SK-N-SH treated with all-trans-retinoic acid at 6 μM for 48 hours (cell line): ENCODE results near the gene CHD1L.

Experiments
- ARNTL ChIP-seq: fragments of 450-650 bp; formaldehyde crosslinking; IDR thresholded peaks from 2 replicates; pipeline ENCODE4 v1.5.0; 2020; ENCODE audit warnings: low read depth, mild to moderate bottlenecking, moderate library complexity, borderline replicate concordance
- ESRRG ChIP-seq: fragments of 250-450 bp; sonication (Bioruptor Pico); IDR thresholded peaks from 2 replicates; pipeline ENCODE4 v1.6.1; 2021; ENCODE audit warnings: mild to moderate bottlenecking
- RARB ChIP-seq: fragments of 250-450 bp; sonication (Bioruptor Pico); IDR thresholded peaks from 2 replicates; pipeline ENCODE4 v1.8.0; 2021; ENCODE audit warnings: mild to moderate bottlenecking, moderate library complexity
- ZNF565 ChIP-seq: fragments of 450-650 bp; formaldehyde crosslinking; conservative IDR thresholded peaks from 2 replicates; pipeline ENCODE4 v1.5.0; 2020; ENCODE audit warnings: low read depth, mild to moderate bottlenecking, moderate library complexity
- ZNF8 ChIP-seq: fragments of 450-650 bp; formaldehyde crosslinking; IDR thresholded peaks from 2 replicates; pipeline ENCODE4 v1.5.0; 2020; ENCODE audit warnings: mild to moderate bottlenecking, moderate library complexity
- TF ChIP-seq, protein P1 (sequence below): fragments of 250-450 bp; sonication (Bioruptor Pico); IDR thresholded peaks from 2 replicates; pipeline ENCODE4 v1.5.0; 2020; ENCODE audit warnings: mild to moderate bottlenecking, moderate library complexity

DNA sequence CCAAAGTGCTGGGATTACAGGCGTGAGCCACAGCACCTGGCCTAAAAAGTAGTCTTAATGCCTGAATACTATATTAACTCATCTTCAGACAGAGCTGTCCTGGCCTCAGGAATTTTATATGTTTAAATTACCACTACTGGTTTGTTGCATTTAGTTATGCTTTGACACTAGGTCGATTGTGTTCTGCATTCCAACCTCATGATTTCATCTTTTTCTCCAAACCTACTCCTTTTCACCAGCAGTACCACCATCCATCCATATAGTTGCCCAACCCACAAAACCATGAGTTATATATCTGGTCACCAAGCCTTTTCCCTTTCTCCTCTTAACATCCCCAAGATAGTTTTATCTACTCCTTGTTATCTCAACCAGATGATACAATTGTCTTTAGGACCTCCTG is 39.9 kb upstream of the CHD1L start:
- TF ChIP-seq ESRRG (no peak), RARB (CRISPR knock-in tag) (no peak), ZNF8 (CRISPR knock-in tag) (no peak), ARNTL (CRISPR knock-in tag) (no peak), ZNF565 (CRISPR knock-in tag) (no peak)
- TF ChIP-seq, protein P1, sequence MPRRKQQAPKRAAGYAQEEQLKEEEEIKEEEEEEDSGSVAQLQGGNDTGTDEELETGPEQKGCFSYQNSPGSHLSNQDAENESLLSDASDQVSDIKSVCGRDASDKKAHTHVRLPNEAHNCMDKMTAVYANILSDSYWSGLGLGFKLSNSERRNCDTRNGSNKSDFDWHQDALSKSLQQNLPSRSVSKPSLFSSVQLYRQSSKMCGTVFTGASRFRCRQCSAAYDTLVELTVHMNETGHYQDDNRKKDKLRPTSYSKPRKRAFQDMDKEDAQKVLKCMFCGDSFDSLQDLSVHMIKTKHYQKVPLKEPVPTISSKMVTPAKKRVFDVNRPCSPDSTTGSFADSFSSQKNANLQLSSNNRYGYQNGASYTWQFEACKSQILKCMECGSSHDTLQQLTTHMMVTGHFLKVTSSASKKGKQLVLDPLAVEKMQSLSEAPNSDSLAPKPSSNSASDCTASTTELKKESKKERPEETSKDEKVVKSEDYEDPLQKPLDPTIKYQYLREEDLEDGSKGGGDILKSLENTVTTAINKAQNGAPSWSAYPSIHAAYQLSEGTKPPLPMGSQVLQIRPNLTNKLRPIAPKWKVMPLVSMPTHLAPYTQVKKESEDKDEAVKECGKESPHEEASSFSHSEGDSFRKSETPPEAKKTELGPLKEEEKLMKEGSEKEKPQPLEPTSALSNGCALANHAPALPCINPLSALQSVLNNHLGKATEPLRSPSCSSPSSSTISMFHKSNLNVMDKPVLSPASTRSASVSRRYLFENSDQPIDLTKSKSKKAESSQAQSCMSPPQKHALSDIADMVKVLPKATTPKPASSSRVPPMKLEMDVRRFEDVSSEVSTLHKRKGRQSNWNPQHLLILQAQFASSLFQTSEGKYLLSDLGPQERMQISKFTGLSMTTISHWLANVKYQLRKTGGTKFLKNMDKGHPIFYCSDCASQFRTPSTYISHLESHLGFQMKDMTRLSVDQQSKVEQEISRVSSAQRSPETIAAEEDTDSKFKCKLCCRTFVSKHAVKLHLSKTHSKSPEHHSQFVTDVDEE (CRISPR knock-in tag) = no peak
